B cell (primary cell): ENCODE measurements around the gene GNA14. TPM values are rescaled to one million over a fixed set of nuclear protein-coding genes. Genes with fewer than 3 reads are reported as not detected.

Experiments
- ATAC-seq: fragments of 200-7000 bp; cut with Tn5 transposase; one replicate; pipeline ENCODE4 v1.10.0; 2021; ENCODE audit warnings: low read depth, mild to moderate bottlenecking, moderate number of reproducible peaks, moderate library complexity
- CTCF ChIA-PET: fragments of 350-600 bp; sonication (Branson Sonifier 250); formaldehyde crosslinking; loops from one replicate; lab custom pipeline; 2021; ENCODE audit warnings: antibody characterized with exemption, inconsistent platforms; lab: Charles Lee
- POLR2A ChIA-PET: fragments of 350-600 bp; sonication (Branson Sonifier 250); formaldehyde crosslinking; loops from one replicate; lab custom pipeline; 2021; ENCODE audit warnings: antibody characterized with exemption; lab: Charles Lee
- DNase-seq: peaks from one replicate; pipeline ENCODE4 v3.0.0; 2013
- H2AFZ ChIP-seq: 2 replicates; pipeline ENCODE4 v1.6.1; 2012; ENCODE audit warnings: mild to moderate bottlenecking, low read depth, low read length; ENCODE audit not compliant: insufficient read depth, poor library complexity, severe bottlenecking
- H3K27ac ChIP-seq, 2 donors: 1 replicate in 1 of 2; 2 replicates in 1 of 2; pipeline ENCODE4 v1.5.1; 2012 to 2013; ENCODE audit warnings: low read length in 2 of 2, mild to moderate bottlenecking in 2 of 2, moderate library complexity in 1 of 2
- H3K27me3 ChIP-seq, 4 experiments: fragments of 200-600 bp in 1 of 4; sonication (generic) in 1 of 4; replicated peaks in 1 of 4; 1 replicate in 2 of 4; 2 replicates in 2 of 4; pipeline versions ENCODE4 v1.6.1 to v1.7.0; 2013 to 2016; ENCODE audit warnings: low read length in 3 of 4, mild to moderate bottlenecking in 2 of 4, mixed read lengths in 1 of 4, moderate library complexity in 1 of 4; ENCODE audit not compliant: insufficient read depth in 4 of 4, control insufficient read depth in 3 of 4; ENCODE audit errors: control extremely low read depth in 1 of 4
- H3K36me3 ChIP-seq, 2 experiments: replicated peaks in 1 of 2; 1 replicate in 1 of 2; 2 replicates in 1 of 2; pipeline versions ENCODE4 v1.6.1 to v1.7.1; 2013; ENCODE audit warnings: low read length in 1 of 2; ENCODE audit not compliant: insufficient read depth in 2 of 2, control insufficient read depth in 1 of 2; ENCODE audit errors: control extremely low read depth in 1 of 2, extremely low read depth in 1 of 2
- H3K4me1 ChIP-seq, 2 donors: fragments of 200-600 bp in 1 of 2; sonication (generic) in 1 of 2; 1 replicate in 1 of 2; 2 replicates in 1 of 2; pipeline versions ENCODE4 v1.5.1 to v1.6.1; 2013 to 2017; ENCODE audit warnings: low read length in 2 of 2; ENCODE audit not compliant: control insufficient read depth in 2 of 2, insufficient read depth in 2 of 2
- H3K4me2 ChIP-seq: replicated peaks from 2 replicates; pipeline ENCODE3; 2012; ENCODE audit warnings: mild to moderate bottlenecking, low read depth, low read length; ENCODE audit not compliant: poor library complexity, severe bottlenecking
- H3K4me3 ChIP-seq, 5 experiments: fragments of 200-600 bp in 1 of 5; sonication (generic) in 1 of 5; 1 replicate in 3 of 5; 2 replicates in 2 of 5; pipeline versions ENCODE4 v1.5.1 to v1.7.0; 2011 to 2016; ENCODE audit warnings: low read length in 4 of 5, mild to moderate bottlenecking in 4 of 5, low read depth in 2 of 5, control low read depth in 1 of 5, moderate library complexity in 1 of 5; ENCODE audit not compliant: insufficient read depth in 1 of 5; ENCODE audit errors: control extremely low read depth in 1 of 5, extremely low read depth in 1 of 5
- H3K79me2 ChIP-seq: fragments of 200-600 bp; sonication (generic); one replicate; pipeline ENCODE4 v1.6.0; 2016; ENCODE audit warnings: low read length; ENCODE audit not compliant: control insufficient read depth, insufficient read depth
- H3K9ac ChIP-seq: fragments of 200-600 bp; sonication (generic); 2 replicates; pipeline ENCODE4 v1.6.1; 2017; ENCODE audit warnings: mild to moderate bottlenecking, low read length, moderate library complexity
- H3K9me3 ChIP-seq, 3 donors: one replicate each; pipeline versions ENCODE4 v1.6.1 to v1.7.1; 2013; ENCODE audit warnings: low read length in 2 of 3; ENCODE audit not compliant: control insufficient read depth in 2 of 3, insufficient read depth in 1 of 3; ENCODE audit errors: control extremely low read depth in 1 of 3
- H4K20me1 ChIP-seq: 2 replicates; pipeline ENCODE4 v1.6.0; 2012; ENCODE audit warnings: mild to moderate bottlenecking, low read length; ENCODE audit not compliant: insufficient read depth, control insufficient read depth, poor library complexity, severe bottlenecking
- H3K27ac Mint-ChIP-seq: one replicate; pipeline ENCODE4 v1.8.0; 2021; ENCODE audit warnings: mixed read lengths
- H3K27me3 Mint-ChIP-seq: one replicate; pipeline ENCODE4 v1.8.0; 2021; ENCODE audit warnings: mixed read lengths
- H3K4me1 Mint-ChIP-seq: one replicate; pipeline ENCODE4 v1.8.0; 2021; ENCODE audit warnings: mixed read lengths
- H3K4me3 Mint-ChIP-seq: one replicate; pipeline ENCODE4 v1.8.0; 2021; ENCODE audit warnings: mixed read lengths
- H3K9me3 Mint-ChIP-seq: one replicate; pipeline ENCODE4 v1.8.0; 2022; ENCODE audit warnings: mixed read lengths; ENCODE audit not compliant: insufficient read depth
- EZH2 ChIP-seq: IDR thresholded peaks from 2 replicates; pipeline ENCODE4 v1.6.1; 2012; ENCODE audit warnings: borderline replicate concordance, low read depth, mild to moderate bottlenecking, moderate library complexity, low read length; ENCODE audit not compliant: insufficient read depth, poor library complexity, severe bottlenecking
- WGBS: methylation state at CpG from one replicate; pipeline ENCODE4 v1.1.5; 2013; ENCODE audit warnings: missing lambda C conversion rate; ENCODE audit not compliant: insufficient coverage; 5-methylcytosine and 5-hydroxymethylcytosine counted together
- intact Hi-C: fragments of 100-400 bp; cut with micrococcal nuclease; formaldehyde crosslinking; loops from one replicate; pipeline ENCODE4 v1.10.0; 2022
- polyA plus RNA-seq: library from polyadenylated mRNA; depleted of rRNA; stranded (reverse); fragments of >200 nt; gene quantifications from 2 replicates; pipeline ENCODE4 v1.2.3, GENCODE V29; 2012
- total RNA-seq, 2 donors: library from RNA; stranded (reverse); fragments of 120-200 nt in 1 of 2; gene quantifications; 1 replicate in 1 of 2; 2 replicates in 1 of 2; pipeline versions ENCODE4 v1.2.3 to v1.2.4, GENCODE V29; 2013 to 2022
- TF ChIP-seq, protein P1 (sequence below): fragments of 200-600 bp; IDR thresholded peaks from one replicate; pipeline ENCODE4 v1.8.0; 2022; ENCODE audit warnings: antibody characterized with exemption, mild to moderate bottlenecking

Gene GNA14
- total and polyA plus RNA-seq, 2 donors (not counting 1 experiment from before 2014, with no cell fraction given), result not detected

DNA sequence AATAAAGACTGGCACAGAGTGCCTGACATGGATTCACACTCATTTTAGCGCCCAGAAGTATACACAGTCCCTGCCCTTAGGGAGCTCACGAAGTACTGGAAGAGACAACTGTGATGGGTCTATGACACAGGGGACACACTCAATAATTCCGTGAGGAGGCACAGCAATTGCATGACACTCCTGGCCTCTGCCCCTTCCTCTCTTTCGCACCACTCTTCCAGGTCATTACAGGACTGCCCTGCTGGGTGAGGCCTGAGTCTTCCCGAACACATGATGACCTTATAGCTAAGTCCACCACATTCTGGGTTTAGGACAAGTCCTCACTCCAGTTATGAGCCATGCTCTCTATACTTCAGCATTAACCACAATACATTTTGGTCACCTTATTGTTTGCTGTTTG lies 134.7 kb downstream of the GNA14 start:
- CTCF ChIA-PET, result interaction anchor here (1.1 kb wide), 1 partner anchor 16 kb away, joined by 3 read pairs; no protein-coding TSS in a partner anchor
- Mint-ChIP-seq H3K27me3 (peaks cover 7% of the 10 kb centered on the region), H3K4me1 (no peaks in the 10 kb centered on the region), H3K9me3 (no peaks in the 10 kb centered on the region), H3K27ac (no peak overlapping the region), H3K4me3 (no peak overlapping the region)
- ATAC-seq, result no peak
- H3K79me2 ChIP-seq, result no peaks in the 10 kb centered on the region
- peaks cover 0 to 2% (median 0%) of the 10 kb centered on the region in 3 donors for H3K9me3 ChIP-seq
- intact Hi-C loops, result no loop called here
- no peak overlapping the region for H3K27ac ChIP-seq
- TF ChIP-seq, protein P1, sequence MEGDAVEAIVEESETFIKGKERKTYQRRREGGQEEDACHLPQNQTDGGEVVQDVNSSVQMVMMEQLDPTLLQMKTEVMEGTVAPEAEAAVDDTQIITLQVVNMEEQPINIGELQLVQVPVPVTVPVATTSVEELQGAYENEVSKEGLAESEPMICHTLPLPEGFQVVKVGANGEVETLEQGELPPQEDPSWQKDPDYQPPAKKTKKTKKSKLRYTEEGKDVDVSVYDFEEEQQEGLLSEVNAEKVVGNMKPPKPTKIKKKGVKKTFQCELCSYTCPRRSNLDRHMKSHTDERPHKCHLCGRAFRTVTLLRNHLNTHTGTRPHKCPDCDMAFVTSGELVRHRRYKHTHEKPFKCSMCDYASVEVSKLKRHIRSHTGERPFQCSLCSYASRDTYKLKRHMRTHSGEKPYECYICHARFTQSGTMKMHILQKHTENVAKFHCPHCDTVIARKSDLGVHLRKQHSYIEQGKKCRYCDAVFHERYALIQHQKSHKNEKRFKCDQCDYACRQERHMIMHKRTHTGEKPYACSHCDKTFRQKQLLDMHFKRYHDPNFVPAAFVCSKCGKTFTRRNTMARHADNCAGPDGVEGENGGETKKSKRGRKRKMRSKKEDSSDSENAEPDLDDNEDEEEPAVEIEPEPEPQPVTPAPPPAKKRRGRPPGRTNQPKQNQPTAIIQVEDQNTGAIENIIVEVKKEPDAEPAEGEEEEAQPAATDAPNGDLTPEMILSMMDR, result no peak
- TF ChIP-seq EZH2, result no peak
- no peak for DNase-seq
- H3K9ac ChIP-seq, result no peak overlapping the region
- no peak overlapping the region for H2AFZ ChIP-seq
- H4K20me1 ChIP-seq, result no peaks in the 10 kb centered on the region
- no peaks in the 10 kb centered on the region for H3K4me1 ChIP-seq
- no peak overlapping the region for H3K4me2 ChIP-seq
- no peaks in the 10 kb centered on the region for H3K27me3 ChIP-seq
- H3K36me3 ChIP-seq, result no peaks in the 10 kb centered on the region
- POLR2A ChIA-PET, result no interaction called here
- no peak overlapping the region for H3K4me3 ChIP-seq
- WGBS, result 94% methylated on average over 5 of the region's 5 CpGs

DNA sequence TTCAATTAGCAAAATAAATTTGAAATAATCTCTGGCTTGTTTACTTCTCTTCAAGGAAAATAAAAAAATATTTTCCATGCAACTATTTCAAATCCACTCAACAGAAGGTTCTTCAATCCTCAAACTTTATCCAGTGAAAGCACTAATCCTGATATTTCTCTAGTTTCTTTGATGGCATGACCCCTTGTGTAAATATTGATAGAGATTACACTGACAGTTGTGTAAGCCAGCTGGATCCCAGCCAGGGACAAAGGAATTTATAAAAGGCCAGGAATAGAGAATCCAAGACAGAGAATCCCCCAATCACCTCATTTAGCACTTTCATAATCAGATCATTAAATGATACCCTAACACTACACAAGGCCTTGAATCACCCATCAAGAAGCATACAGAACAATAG lies 135.2 kb downstream of the GNA14 start:
- H3K4me1 Mint-ChIP-seq, result no peaks in the 10 kb centered on the region
- Histone ChIP-seq H3K4me3 (no peak overlapping the region), H3K36me3 (no peaks in the 10 kb centered on the region), H2AFZ (no peak overlapping the region), H3K27me3 (no peaks in the 10 kb centered on the region), H4K20me1 (no peaks in the 10 kb centered on the region), H3K27ac (no peak overlapping the region), H3K9me3 (peaks cover 0 to 2% (median 0%) of the 10 kb centered on the region in 3 donors), H3K4me2 (no peak overlapping the region), H3K79me2 (no peaks in the 10 kb centered on the region), H3K9ac (no peak overlapping the region), H3K4me1 (no peaks in the 10 kb centered on the region)
- ATAC-seq (no peak), DNase-seq (no peak)
- no peak overlapping the region for H3K4me3 Mint-ChIP-seq
- TF ChIP-seq EZH2, result no peak
- TF ChIP-seq, protein P1, result no peak
- ChIA-PET POLR2A (no interaction called here), CTCF (no interaction called here)
- H3K27ac Mint-ChIP-seq, result no peak overlapping the region
- H3K9me3 Mint-ChIP-seq, result no peaks in the 10 kb centered on the region
- H3K27me3 Mint-ChIP-seq, result peaks cover 4% of the 10 kb centered on the region
- intact Hi-C loops, result no loop called here
